Neural cell (in vitro differentiated cells): ENCODE measurements around the gene ASCC2. TPM values are rescaled to one million over a fixed set of nuclear protein-coding genes. Genes with fewer than 3 reads are reported as not detected.

Source experiments
- H2AFZ ChIP-seq: fragments of 200-600, 300-800 bp; sonication (generic), shearing (Covaris generic); 2 replicates; pipeline ENCODE4 v1.6.0; 2014; ENCODE audit warnings: low read depth, mild to moderate bottlenecking, antibody characterized with exemption, low read length, moderate library complexity
- H3F3A ChIP-seq: fragments of 200-600 bp; shearing (Covaris generic); 2 replicates; pipeline ENCODE4 v1.6.1; 2016; ENCODE audit warnings: mild to moderate bottlenecking, moderate library complexity, mixed read lengths, antibody characterized with exemption, low read length; ENCODE audit not compliant: insufficient read depth, poor library complexity, severe bottlenecking
- H3K27ac ChIP-seq: fragments of 200-600, 300-800 bp; sonication (generic), shearing (Covaris generic); 2 replicates; pipeline ENCODE4 v1.5.1; 2014; ENCODE audit warnings: mild to moderate bottlenecking, low read length, moderate library complexity
- H3K27me3 ChIP-seq: fragments of 300-800, 200-600 bp; sonication (generic), shearing (Covaris generic); 2 replicates; pipeline ENCODE4 v1.6.0; 2014; ENCODE audit warnings: mild to moderate bottlenecking, low read depth, low read length, moderate library complexity; ENCODE audit not compliant: insufficient read depth
- H3K36me3 ChIP-seq: fragments of 300-800, 200-600 bp; sonication (generic), shearing (Covaris generic); 2 replicates; pipeline ENCODE4 v1.5.1; 2014; ENCODE audit warnings: mild to moderate bottlenecking, antibody characterized with exemption, low read length, moderate library complexity; ENCODE audit not compliant: insufficient read depth
- H3K4me2 ChIP-seq: fragments of 300-800, 200-600 bp; sonication (generic), shearing (Covaris generic); 2 replicates; pipeline ENCODE4 v1.6.0; 2014; ENCODE audit warnings: mild to moderate bottlenecking, low read length
- H3K4me3 ChIP-seq: fragments of 300-800, 200-600 bp; sonication (generic), shearing (Covaris generic); 2 replicates; pipeline ENCODE4 v1.5.1; 2014; ENCODE audit warnings: mild to moderate bottlenecking, low read length, moderate library complexity
- H3K79me2 ChIP-seq: fragments of 200-600 bp; shearing (Covaris generic); replicated peaks from 2 replicates; pipeline ENCODE4 v1.6.0; 2014; ENCODE audit warnings: mild to moderate bottlenecking, low read length, moderate library complexity; ENCODE audit not compliant: insufficient read depth
- H3K9ac ChIP-seq: fragments of 300-800, 200-600 bp; sonication (generic), shearing (Covaris generic); 2 replicates; pipeline ENCODE4 v1.6.1; 2016; ENCODE audit warnings: mild to moderate bottlenecking, low read length, mixed read lengths
- H3K9me2 ChIP-seq: fragments of 200-600 bp; shearing (Covaris generic); 2 replicates; pipeline ENCODE4 v1.6.1; 2016; ENCODE audit warnings: mild to moderate bottlenecking, low read length, mixed read lengths; ENCODE audit not compliant: insufficient read depth
- H3K9me3 ChIP-seq: fragments of 200-600, 300-800 bp; sonication (generic), shearing (Covaris generic); 2 replicates; pipeline ENCODE4 v1.6.1; 2016; ENCODE audit warnings: mild to moderate bottlenecking, mixed run types, low read length, moderate library complexity, mixed read lengths
- H4K20me1 ChIP-seq: fragments of 200-600 bp; shearing (Covaris generic); 2 replicates; pipeline ENCODE4 v1.6.1; 2016; ENCODE audit warnings: mild to moderate bottlenecking, mixed run types; ENCODE audit not compliant: insufficient read depth
- EP300 ChIP-seq: fragments of 450-650 bp; conservative IDR thresholded peaks from 2 replicates; pipeline ENCODE4 v1.6.1; 2014; ENCODE audit warnings: antibody characterized with exemption, mild to moderate bottlenecking, moderate library complexity; ENCODE audit not compliant: poor library complexity, severe bottlenecking
- EZH2 ChIP-seq: fragments of 200-600, 300-800 bp; shearing (Covaris generic), sonication (generic); IDR thresholded peaks from 2 replicates; pipeline ENCODE4 v1.6.1; 2014; ENCODE audit warnings: antibody characterized with exemption, low read length, borderline replicate concordance, mild to moderate bottlenecking; ENCODE audit not compliant: insufficient read depth, poor library complexity, severe bottlenecking
- MXI1 ChIP-seq: fragments of 450-650 bp; conservative IDR thresholded peaks from 2 replicates; pipeline ENCODE4 v1.6.1; 2014; ENCODE audit warnings: antibody characterized with exemption, mild to moderate bottlenecking; ENCODE audit not compliant: poor library complexity, severe bottlenecking
- POLR2AphosphoS5 ChIP-seq: IDR thresholded peaks from 2 replicates; pipeline ENCODE4 v1.6.1; 2012
- RAD21 ChIP-seq: fragments of 450-650 bp; conservative IDR thresholded peaks from 2 replicates; pipeline ENCODE4 v1.6.1; 2014; ENCODE audit warnings: antibody characterized with exemption, mild to moderate bottlenecking, moderate library complexity
- SMC3 ChIP-seq: fragments of 450-650 bp; conservative IDR thresholded peaks from 2 replicates; pipeline ENCODE4 v1.6.1; 2014; ENCODE audit warnings: antibody characterized with exemption, mild to moderate bottlenecking, moderate library complexity; ENCODE audit not compliant: poor library complexity
- TAF1 ChIP-seq: IDR thresholded peaks from 2 replicates; pipeline ENCODE4 v1.6.1; 2012; ENCODE audit warnings: low read depth
- polyA plus RNA-seq: library from polyadenylated mRNA; depleted of rRNA; stranded (reverse); fragments of >200 nt; gene quantifications from 2 replicates; pipeline ENCODE4 v1.2.3, GENCODE V29; 2014
- TF ChIP-seq, protein P1 (sequence below): IDR thresholded peaks from 2 replicates; pipeline ENCODE4 v1.6.1; 2012; ENCODE audit warnings: borderline replicate concordance
- TF ChIP-seq, protein P2 (sequence below): fragments of 450-650 bp; IDR thresholded peaks from 2 replicates; pipeline ENCODE4 v1.5.1; 2014; ENCODE audit warnings: antibody characterized with exemption, mild to moderate bottlenecking, moderate library complexity; ENCODE audit not compliant: poor library complexity, severe bottlenecking

The ASCC2 gene
- polyA plus RNA-seq, 1 donor from 2014 or later = 26.2 TPM

DNA sequence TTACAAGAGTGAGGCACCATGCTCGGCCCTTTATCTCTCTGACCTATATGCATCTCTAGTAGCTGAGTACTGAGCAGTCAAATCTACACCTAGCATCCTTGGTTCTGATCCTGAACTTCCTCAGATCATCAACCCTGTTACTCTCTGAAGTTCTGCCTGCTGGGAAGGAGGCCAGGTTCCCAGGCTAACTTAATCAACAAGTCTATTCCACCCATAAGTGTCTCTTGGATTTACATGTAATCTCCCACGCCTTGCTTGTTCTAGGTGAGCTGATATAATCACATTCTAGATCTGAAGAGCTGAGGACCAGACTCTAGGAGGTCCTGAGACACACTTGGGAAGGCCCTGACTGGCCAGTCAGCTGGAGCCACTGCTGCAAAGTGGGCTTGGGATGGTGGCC is 96.1 kb downstream of the ASCC2 start:
- no peak overlapping the region for H2AFZ ChIP-seq
- no peak overlapping the region for H3K4me2 ChIP-seq
- no peaks in the 10 kb centered on the region for H3K36me3 ChIP-seq
- H3F3A ChIP-seq = no peaks in the 10 kb centered on the region
- H3K9me2 ChIP-seq = no peaks in the 10 kb centered on the region
- no peaks in the 10 kb centered on the region for H4K20me1 ChIP-seq
- TF ChIP-seq EZH2 (no peak), MXI1 (no peak), RAD21 (no peak), EP300 (no peak), POLR2AphosphoS5 (no peak), SMC3 (no peak), TAF1 (no peak)
- TF ChIP-seq, protein P1, sequence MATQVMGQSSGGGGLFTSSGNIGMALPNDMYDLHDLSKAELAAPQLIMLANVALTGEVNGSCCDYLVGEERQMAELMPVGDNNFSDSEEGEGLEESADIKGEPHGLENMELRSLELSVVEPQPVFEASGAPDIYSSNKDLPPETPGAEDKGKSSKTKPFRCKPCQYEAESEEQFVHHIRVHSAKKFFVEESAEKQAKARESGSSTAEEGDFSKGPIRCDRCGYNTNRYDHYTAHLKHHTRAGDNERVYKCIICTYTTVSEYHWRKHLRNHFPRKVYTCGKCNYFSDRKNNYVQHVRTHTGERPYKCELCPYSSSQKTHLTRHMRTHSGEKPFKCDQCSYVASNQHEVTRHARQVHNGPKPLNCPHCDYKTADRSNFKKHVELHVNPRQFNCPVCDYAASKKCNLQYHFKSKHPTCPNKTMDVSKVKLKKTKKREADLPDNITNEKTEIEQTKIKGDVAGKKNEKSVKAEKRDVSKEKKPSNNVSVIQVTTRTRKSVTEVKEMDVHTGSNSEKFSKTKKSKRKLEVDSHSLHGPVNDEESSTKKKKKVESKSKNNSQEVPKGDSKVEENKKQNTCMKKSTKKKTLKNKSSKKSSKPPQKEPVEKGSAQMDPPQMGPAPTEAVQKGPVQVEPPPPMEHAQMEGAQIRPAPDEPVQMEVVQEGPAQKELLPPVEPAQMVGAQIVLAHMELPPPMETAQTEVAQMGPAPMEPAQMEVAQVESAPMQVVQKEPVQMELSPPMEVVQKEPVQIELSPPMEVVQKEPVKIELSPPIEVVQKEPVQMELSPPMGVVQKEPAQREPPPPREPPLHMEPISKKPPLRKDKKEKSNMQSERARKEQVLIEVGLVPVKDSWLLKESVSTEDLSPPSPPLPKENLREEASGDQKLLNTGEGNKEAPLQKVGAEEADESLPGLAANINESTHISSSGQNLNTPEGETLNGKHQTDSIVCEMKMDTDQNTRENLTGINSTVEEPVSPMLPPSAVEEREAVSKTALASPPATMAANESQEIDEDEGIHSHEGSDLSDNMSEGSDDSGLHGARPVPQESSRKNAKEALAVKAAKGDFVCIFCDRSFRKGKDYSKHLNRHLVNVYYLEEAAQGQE = no peak
- TF ChIP-seq, protein P2, sequence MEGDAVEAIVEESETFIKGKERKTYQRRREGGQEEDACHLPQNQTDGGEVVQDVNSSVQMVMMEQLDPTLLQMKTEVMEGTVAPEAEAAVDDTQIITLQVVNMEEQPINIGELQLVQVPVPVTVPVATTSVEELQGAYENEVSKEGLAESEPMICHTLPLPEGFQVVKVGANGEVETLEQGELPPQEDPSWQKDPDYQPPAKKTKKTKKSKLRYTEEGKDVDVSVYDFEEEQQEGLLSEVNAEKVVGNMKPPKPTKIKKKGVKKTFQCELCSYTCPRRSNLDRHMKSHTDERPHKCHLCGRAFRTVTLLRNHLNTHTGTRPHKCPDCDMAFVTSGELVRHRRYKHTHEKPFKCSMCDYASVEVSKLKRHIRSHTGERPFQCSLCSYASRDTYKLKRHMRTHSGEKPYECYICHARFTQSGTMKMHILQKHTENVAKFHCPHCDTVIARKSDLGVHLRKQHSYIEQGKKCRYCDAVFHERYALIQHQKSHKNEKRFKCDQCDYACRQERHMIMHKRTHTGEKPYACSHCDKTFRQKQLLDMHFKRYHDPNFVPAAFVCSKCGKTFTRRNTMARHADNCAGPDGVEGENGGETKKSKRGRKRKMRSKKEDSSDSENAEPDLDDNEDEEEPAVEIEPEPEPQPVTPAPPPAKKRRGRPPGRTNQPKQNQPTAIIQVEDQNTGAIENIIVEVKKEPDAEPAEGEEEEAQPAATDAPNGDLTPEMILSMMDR = no peak
- no peaks in the 10 kb centered on the region for H3K79me2 ChIP-seq
- no peaks in the 10 kb centered on the region for H3K9me3 ChIP-seq
- no peak overlapping the region for H3K4me3 ChIP-seq
- no peak overlapping the region for H3K27ac ChIP-seq
- no peak overlapping the region for H3K9ac ChIP-seq
- no peaks in the 10 kb centered on the region for H3K27me3 ChIP-seq

DNA sequence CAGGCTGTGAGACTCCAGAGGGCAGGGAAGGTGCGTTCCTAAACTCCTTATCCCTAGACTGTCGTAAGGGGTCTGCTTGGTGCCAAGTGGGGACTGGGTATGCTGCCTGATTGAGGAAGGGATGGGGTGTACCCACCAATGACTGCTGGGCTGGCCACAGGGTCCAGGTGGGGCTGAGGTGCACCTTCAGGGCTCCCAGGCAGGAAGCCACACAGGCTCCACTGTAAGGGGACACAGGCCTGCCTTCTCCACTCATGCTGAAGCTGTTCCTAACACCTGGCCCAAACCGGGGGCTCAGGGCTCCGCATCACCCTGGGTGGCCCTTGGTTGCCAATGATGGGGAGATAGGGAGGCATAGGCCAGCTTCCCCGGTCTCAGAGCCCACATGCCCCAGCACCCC is 97.9 kb downstream of the ASCC2 start:
- TF ChIP-seq, protein P2 = no peak
- no peak for TF ChIP-seq EZH2
- no peak for TF ChIP-seq MXI1
- TF ChIP-seq EP300 = no peak
- TF ChIP-seq TAF1 = no peak
- TF ChIP-seq RAD21 = no peak
- TF ChIP-seq SMC3 = no peak
- TF ChIP-seq POLR2AphosphoS5 = no peak
- TF ChIP-seq, protein P1 = no peak
- no peaks in the 10 kb centered on the region for H3K36me3 ChIP-seq
- H3K4me3 ChIP-seq = no peak overlapping the region

More for the DNA sequence above, 97.9 kb downstream of the ASCC2 start:
- no peaks in the 10 kb centered on the region for H3K9me2 ChIP-seq
- no peaks in the 10 kb centered on the region for H3K79me2 ChIP-seq
- H4K20me1 ChIP-seq = no peaks in the 10 kb centered on the region
- H3K9me3 ChIP-seq = no peaks in the 10 kb centered on the region
- H3K9ac ChIP-seq = no peak overlapping the region
- H3K27ac ChIP-seq = no peak overlapping the region
- no peaks in the 10 kb centered on the region for H3K27me3 ChIP-seq
- H2AFZ ChIP-seq = no peak overlapping the region
- no peak overlapping the region for H3K4me2 ChIP-seq
- no peaks in the 10 kb centered on the region for H3F3A ChIP-seq
